ENCODE results near the gene KIF3C. TPM values are rescaled to one million over a fixed set of nuclear protein-coding genes. Genes with fewer than 3 reads are reported as not detected.

The KIF3C gene
- total RNA-seq, 1 donor, result 11.8 TPM

- no peak overlapping the region for H3K4me3 ChIP-seq (ENCODE audit: low read depth, low read length)
- TF ChIP-seq CTCF (IDR thresholded peaks at IDR 0.05; ENCODE audit: insufficient read depth, low read length), result no peak
- DNase-seq (ENCODE audit: low read depth), result no peak
Measured at GRCh38 chr2:25983735-25984134, 1.4 kb upstream of the KIF3C start.

DNA sequence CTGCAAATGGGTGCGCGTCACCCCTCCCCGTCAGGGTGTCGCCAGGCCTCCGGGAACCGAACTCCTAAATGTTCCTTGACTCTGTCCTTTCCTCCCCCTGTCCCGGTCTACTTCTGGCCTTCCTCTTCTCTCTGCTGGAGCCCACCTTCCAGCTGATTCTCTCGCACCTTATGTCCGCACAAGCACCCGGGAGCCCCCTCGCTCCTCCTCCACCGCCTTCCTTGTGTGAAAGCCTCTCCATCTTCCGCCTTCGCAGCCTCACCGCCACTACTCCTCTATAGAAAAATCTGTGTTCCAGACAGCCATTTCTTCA, 627 bp upstream of the KIF3C start:
- H3K4me3 ChIP-seq (ENCODE audit: low read depth, low read length), result peak overlapping the region; percentile 81
- no peak for DNase-seq (ENCODE audit: low read depth)
- no peak for TF ChIP-seq CTCF (IDR thresholded peaks at IDR 0.05; ENCODE audit: insufficient read depth, low read length)

DNA sequence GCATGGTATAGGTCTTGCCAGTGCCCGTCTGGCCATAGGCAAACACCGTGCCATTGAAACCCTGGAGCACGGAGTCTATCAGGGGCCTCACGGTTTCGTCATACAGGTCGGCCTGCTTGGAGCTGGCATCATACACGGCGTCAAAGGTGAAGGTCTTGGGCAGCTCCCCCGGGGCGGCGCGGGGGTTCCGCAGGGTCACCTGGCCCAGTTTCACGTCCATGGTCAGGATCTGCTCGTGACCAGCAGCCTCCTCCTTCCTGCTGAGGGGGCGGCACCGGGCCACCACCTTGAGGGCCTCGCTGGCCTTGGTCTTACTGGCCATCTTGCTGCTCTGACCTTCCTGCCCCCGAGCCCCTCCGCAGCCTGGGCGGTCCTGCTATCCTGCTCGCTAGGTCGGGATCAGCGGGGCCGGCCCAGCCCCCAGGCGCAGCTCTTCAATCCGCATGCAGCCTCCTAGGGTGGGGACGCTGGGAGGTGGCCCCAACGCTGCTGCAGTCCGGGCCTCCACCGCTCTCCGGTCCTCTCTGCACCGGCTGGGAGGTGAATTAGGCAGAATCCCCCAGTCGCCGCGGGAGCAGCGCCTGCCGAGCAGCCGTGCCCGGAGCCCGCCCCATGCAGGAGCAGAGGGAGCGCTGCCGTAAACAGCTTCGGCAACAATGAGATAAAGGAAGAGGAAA, 563 bp downstream of the KIF3C start:
- DNase-seq (ENCODE audit: low read depth), result no peak
- no peak for TF ChIP-seq CTCF (IDR thresholded peaks at IDR 0.05; ENCODE audit: insufficient read depth, low read length)
- peak overlapping the region; percentile 81 for H3K4me3 ChIP-seq (ENCODE audit: low read depth, low read length)

GRCh38 chr2:25980951-25981350, 1.3 kb downstream of the KIF3C start:
- no peak for TF ChIP-seq CTCF (IDR thresholded peaks at IDR 0.05; ENCODE audit: insufficient read depth, low read length)
- H3K4me3 ChIP-seq (ENCODE audit: low read depth, low read length), result peak overlapping the region; percentile 5

DNA sequence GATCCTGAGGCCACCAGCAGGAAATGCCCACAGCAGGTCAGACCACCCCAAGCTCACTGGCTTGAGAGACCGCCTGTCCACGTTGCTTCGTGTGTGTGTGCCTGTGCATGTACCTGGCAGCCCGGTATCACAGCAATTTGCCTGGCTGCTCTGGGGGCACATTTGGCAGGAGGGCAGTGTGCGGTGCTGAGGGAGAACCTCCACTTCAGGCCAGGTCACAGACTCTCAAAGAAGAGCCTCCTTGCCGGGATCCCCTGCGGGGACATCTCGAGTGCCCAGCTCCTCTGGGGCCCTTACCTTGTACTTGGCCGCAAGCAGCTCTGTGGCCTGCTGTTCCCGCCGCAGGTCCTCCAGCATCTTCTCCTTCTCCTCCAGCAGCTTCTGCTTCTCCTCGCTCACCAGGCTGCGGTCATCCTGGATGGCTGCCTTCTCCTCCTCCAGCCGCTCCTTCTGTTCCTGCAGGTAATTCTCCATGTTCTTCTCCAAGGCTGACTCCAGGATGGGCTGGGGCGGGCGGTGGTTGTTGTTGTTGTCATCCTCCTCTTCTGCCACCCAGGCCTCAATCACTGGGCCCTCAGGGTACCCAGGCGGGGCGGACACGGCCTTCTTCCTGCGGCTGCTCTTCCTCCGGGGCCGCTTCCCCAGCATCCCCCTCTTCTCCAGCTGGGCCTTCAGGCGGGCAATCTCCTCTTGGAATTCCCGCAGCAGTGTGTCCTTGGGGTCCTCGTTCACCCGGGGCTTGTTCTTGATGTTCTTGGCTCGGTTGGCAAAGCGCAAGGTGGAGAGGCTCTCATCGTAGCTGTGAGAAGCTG, 2.0 kb downstream of the KIF3C start:
- no peak for DNase-seq (ENCODE audit: low read depth)
- TF ChIP-seq CTCF (IDR thresholded peaks at IDR 0.05; ENCODE audit: insufficient read depth, low read length), result no peak

More at GRCh38 chr2:25980951-25981350, 1.3 kb downstream of the KIF3C start:
- no peak for DNase-seq (ENCODE audit: low read depth)

GRCh38 chr2:25979001-25979400, 3.3 kb downstream of the KIF3C start:
- DNase-seq (ENCODE audit: low read depth), result no peak
- TF ChIP-seq CTCF (IDR thresholded peaks at IDR 0.05; ENCODE audit: insufficient read depth, low read length), result no peak
- no peak overlapping the region for H3K4me3 ChIP-seq (ENCODE audit: low read depth, low read length)

More for the DNA sequence above, 2.0 kb downstream of the KIF3C start:
- no peak overlapping the region for H3K4me3 ChIP-seq (ENCODE audit: low read depth, low read length)

Data from fibroblast of the aortic adventitia (primary cell).